COLO829 (cell line): Measurements from ENCODE around the gene MYMX.

Experiments
- DNase-seq: peaks from one replicate; pipeline ENCODE4 v3.0.0; 2012; ENCODE audit warnings: low spot score

MYMX gene

GRCh38 chr6:44232676-44233566, 16.2 kb downstream of the MYMX start:
- DNase-seq = no peak

- DNase-seq = no peak
Measured at GRCh38 chr6:44233567-44234100, 16.9 kb downstream of the MYMX start.

GRCh38 chr6:44234101-44235025, 17.6 kb downstream of the MYMX start:
- peak; percentile 66 for DNase-seq

GRCh38 chr6:44235269-44235668, 18.5 kb downstream of the MYMX start:
- no peak for DNase-seq

GRCh38 chr6:44235891-44236516, 19.3 kb downstream of the MYMX start:
- DNase-seq = no peak

- DNase-seq = peak; percentile 75
Measured at GRCh38 chr6:44237021-44237812, 20.5 kb downstream of the MYMX start.

GRCh38 chr6:44237813-44238433, 21.2 kb downstream of the MYMX start:
- no peak for DNase-seq

- no peak for DNase-seq
Measured at GRCh38 chr6:44238687-44239350, 22.1 kb downstream of the MYMX start.

- DNase-seq = no peak
Measured at GRCh38 chr6:44243345-44243744, 26.6 kb downstream of the MYMX start.

- DNase-seq = no peak
Measured at GRCh38 chr6:44245391-44245911, 28.7 kb downstream of the MYMX start.

- DNase-seq = peak; percentile 84
Measured at GRCh38 chr6:44245912-44246662, 29.4 kb downstream of the MYMX start.

GRCh38 chr6:44246663-44247337, 30.1 kb downstream of the MYMX start, which contains the start of gene HSP90AB1:
TSS of gene HSP90AB1 (plus strand) at chr6:44247101. CDS start at chr6:44248630, 1,529 bp downstream.
- DNase-seq = peak; percentile 98

- DNase-seq = no peak
Measured at GRCh38 chr6:44247338-44248302, 30.9 kb downstream of the MYMX start.

GRCh38 chr6:44248579-44248978, 31.9 kb downstream of the MYMX start:
- no peak for DNase-seq

GRCh38 chr6:44249082-44249748, 32.5 kb downstream of the MYMX start:
- DNase-seq = no peak

GRCh38 chr6:44250067-44250717, 33.5 kb downstream of the MYMX start:
- no peak for DNase-seq
